HG03196 (cell line): ENCODE measurements around the gene NHS.

Experiments used
- ATAC-seq: cut with Tn5 transposase; IDR thresholded peaks from one replicate; pipeline ENCODE4 v1.9.1; 2021; ENCODE audit not compliant: unreplicated experiment

The NHS gene

GRCh38 chrX:17584248-17584681 is 209.3 kb downstream of the NHS start:
- no peak for ATAC-seq

- no peak for ATAC-seq
These were observed 210.0 kb downstream of the NHS start for GRCh38 chrX:17585006-17585405.

- no peak for ATAC-seq
These were observed 212.4 kb downstream of the NHS start for GRCh38 chrX:17587366-17587765.

DNA sequence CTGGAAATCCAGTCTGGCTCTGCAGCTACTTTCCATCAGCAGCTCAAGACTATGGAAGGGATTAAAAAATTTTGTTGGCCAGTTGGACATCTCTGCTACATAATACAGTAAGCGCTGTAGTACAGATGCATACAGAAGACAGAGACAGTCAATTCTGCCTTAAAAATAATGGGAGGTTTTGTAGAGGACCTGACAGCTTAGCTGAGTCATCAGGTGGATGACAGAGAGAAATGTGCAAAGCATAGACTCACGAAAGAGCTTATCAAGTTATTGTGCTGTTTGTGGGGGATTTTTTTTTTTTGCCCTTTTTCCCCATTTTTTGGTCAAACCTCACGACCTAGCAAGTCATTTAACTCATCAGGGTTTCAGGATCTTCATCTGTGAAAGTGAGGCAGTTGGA is 213.3 kb downstream of the NHS start:
- no peak for ATAC-seq

GRCh38 chrX:17590892-17591740 is 216.1 kb downstream of the NHS start:
- no peak for ATAC-seq

- no peak for ATAC-seq
These were observed 216.7 kb downstream of the NHS start for GRCh38 chrX:17591741-17592110.

DNA sequence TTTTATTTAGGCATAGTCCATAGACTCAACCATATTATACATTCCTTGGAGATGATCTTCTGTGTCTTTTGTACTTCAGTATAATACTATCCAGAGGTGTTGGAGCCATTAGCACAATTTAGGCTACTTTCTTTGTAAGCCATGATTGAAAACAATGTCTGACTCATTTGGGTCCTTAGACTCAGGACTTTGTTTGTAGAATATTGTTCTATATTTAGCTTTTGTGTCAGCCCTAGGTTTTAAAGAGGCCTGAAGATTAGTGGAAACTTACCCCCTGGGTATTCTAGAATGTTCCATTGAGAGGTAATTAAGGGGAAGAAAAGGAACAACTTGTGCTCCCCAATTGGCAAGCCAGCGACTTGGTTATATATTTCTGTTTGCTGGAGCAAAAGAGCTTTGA is 217.1 kb downstream of the NHS start:
- ATAC-seq, result no peak

GRCh38 chrX:17594693-17595092 is 219.7 kb downstream of the NHS start:
- ATAC-seq, result no peak

- peak; percentile 81 for ATAC-seq
These were observed 220.5 kb downstream of the NHS start for GRCh38 chrX:17595456-17596035.

DNA sequence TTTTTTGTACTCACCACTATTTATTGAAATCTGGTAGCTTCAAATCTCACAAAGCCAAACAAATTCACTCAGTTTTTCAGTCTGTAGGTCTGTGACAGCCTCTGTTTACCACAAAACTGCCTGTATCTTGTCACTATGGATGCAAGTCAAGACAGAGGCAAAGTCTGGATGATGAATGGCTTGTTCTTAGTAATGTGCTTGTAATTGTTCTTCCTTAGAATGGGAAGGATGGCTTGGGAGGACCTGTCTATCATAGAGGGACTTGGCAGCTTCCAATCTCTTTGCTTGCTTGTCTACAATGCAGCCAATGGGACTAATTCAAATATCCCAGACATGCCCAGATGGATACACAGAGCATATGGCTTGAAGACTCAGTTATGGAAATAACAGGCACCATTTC is 221.1 kb downstream of the NHS start:
- ATAC-seq, result no peak

- no peak for ATAC-seq
These were observed 221.7 kb downstream of the NHS start for GRCh38 chrX:17596546-17597205.

- no peak for ATAC-seq
These were observed 222.3 kb downstream of the NHS start for GRCh38 chrX:17597327-17597726.

GRCh38 chrX:17597836-17598439 is 222.9 kb downstream of the NHS start:
- ATAC-seq, result no peak

GRCh38 chrX:17601441-17602200 is 226.6 kb downstream of the NHS start:
- ATAC-seq, result no peak

GRCh38 chrX:17602245-17602644 is 227.2 kb downstream of the NHS start:
- no peak for ATAC-seq

DNA sequence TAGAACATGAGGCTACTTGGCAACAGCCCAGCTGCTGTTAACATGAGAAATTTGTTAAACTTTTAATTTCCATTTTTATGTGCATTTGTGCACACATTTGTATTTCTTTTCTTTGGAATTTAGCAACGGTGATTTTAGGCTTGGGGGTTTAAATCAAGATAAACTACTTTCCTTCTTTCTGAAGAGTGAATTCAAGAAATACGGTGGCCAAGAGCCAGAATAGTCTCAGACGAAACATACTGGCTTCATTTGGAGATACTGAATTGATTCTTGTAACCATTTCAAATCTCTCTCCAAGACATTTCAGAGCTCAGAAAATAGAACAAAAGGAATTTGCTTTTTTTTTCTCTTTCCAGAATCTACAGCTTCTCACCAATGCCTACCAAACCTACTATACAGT is 228.2 kb downstream of the NHS start:
- no peak for ATAC-seq

DNA sequence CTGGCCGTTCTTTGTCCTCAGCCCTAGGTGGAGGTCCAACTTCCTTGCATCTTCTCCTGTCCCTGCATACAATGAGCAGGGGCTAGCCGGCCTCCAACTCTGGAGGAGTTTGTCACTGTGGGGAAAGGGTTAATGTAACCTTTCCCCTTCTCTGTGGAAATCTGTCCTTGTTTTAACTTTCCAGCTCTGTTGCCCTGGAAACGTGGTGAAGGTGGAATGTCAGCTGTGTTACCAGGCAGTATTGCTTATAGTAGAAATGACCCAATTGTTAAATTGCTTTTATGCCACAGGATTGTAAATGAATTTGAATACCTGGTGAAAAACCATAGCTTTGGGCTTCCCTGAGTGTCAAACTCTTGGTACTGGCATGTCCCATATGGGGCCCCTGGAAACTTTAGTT is 230.7 kb downstream of the NHS start:
- ATAC-seq, result no peak

- ATAC-seq, result no peak
These were observed 231.2 kb downstream of the NHS start for GRCh38 chrX:17606231-17606630.

DNA sequence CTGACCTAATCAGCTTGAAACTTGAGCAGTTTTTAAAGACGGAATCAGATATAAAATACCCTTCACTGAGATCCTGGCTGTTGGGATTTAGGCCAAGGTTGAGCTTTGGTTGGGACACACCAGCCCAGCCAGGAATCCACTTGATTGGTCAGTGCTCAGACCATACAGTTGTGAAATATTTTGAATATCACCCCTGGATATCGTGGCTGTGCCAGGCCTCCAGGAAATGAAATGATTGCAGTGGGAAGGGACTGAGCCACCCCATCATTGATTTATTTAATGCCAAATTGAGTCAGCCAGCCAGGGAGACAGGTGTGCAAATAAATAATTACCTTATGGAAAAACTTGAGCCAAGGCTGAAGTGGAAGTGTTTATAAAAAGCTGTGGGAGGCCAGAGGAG is 233.9 kb downstream of the NHS start:
- ATAC-seq, result no peak

- no peak for ATAC-seq
These were observed 235.8 kb downstream of the NHS start for GRCh38 chrX:17610788-17611187.

DNA sequence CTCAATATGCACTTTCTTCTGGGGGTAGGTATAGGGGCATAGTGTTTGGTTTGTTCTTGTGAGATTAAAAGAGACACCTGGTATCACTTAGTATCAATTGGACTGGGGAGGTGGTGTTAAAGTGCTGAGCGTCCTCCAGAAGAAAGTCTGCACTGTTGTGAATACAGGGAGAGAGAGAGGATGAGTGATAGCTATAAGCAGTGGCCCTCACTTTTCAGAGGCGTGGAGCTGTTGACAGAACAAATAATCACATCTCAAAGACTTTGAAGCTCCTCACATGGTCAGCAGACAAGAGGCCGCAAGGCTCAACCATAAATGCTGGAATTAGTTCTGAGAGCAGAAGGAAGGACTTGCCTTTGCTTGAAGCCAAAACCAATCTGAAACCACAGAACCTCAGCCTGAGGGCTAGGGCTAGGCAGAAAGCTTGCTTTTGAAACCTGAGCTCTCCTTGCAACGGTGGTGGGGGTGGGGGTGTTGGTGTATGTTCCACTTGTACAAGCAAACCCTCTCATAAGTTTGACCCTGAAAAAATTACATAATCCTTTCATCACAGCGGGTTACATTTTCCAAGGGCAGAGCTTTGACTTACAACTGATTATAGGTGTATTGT is 239.1 kb downstream of the NHS start:
- ATAC-seq, result peak; percentile 63
